Activated CD8-positive, alpha-beta memory T cell treated with anti-CD3 and anti-CD28 coated beads, Interleukin-2, amount 50 U/mL, for 48 hours (primary cell): Measurements from ENCODE around the gene TGFA.

ENCODE experiments used
- DNase-seq: peaks from one replicate; pipeline ENCODE4 v3.0.0-alpha.2; 2020

The TGFA gene

GRCh38 chr2:70523996-70524965, 29.3 kb downstream of the TGFA start:
- DNase-seq: no peak

- DNase-seq: no peak
These were observed 30.0 kb downstream of the TGFA start for GRCh38 chr2:70523672-70523995.

DNA sequence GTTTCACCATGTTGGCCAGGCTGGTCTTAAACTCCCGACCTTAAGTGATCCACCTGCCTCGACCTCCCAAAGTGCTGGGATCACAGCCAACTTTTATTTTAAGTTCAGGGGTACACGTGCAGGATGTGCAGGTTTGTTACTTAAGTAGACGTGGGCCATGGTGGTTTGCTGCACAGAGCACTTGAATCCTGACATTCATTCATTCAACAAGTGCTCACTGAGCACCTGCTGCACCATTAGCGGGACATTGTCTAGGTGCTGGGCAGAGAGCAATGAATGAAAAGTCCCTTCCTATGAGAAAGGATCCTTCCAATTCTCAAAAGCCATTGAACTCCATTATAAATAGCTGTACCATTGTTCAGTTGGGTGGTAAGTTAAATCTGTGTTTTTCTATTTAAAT, 31.0 kb downstream of the TGFA start:
- DNase-seq: no peak

- no peak for DNase-seq
These were observed 32.8 kb downstream of the TGFA start for GRCh38 chr2:70520825-70521224.

- no peak for DNase-seq
These were observed 34.2 kb downstream of the TGFA start for GRCh38 chr2:70519453-70519852.

- no peak for DNase-seq
These were observed 35.1 kb downstream of the TGFA start for GRCh38 chr2:70518557-70518956.

- DNase-seq: no peak
These were observed 35.8 kb downstream of the TGFA start for GRCh38 chr2:70517804-70518203.

- DNase-seq: no peak
These were observed 37.0 kb downstream of the TGFA start for GRCh38 chr2:70516596-70516995.

DNA sequence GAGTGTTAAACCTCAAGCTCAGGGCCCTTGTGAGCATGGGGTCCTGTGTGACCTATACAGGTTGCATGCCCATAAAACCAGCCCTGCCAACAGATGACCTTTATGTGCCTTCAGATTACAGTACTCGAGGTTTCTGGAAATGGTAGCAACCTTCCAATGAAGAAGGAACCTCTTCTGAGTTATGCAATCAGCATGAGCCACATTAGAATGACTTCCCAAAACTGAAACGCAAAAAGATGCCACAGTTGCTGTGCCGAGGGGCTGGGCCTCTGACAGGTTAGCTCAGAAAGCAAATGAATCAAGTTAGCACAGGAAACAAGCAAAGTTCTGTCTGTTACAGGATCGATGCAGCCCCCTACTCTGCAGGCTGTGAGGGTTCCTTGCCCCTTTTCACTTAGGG, 37.7 kb downstream of the TGFA start:
- no peak for DNase-seq

DNA sequence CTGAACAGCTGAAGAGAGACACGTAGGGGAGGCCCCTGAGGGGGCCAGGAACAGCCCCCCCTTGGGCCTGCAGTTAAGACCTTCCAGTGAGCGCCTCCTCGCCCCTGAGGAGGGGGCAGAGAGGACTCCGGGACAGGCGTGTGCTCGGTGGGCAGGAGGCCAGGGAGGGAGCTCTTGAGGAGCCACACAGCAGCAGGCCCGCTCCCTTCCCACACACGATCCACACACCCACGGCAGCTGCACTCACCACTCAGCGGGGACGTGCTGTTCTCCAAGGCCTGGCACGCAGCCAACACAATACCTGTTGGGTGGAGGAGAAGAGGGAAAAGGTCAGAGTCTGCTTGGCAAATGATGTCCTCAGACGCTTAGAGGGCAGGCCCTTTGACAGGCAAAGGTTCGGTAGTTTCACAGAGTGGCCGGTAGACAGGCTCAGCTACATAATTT, 39.0 kb downstream of the TGFA start:
- DNase-seq: no peak

- no peak for DNase-seq
These were observed 39.9 kb downstream of the TGFA start for GRCh38 chr2:70513738-70514137.

GRCh38 chr2:70511971-70512729, 41.5 kb downstream of the TGFA start:
- no peak for DNase-seq

DNA sequence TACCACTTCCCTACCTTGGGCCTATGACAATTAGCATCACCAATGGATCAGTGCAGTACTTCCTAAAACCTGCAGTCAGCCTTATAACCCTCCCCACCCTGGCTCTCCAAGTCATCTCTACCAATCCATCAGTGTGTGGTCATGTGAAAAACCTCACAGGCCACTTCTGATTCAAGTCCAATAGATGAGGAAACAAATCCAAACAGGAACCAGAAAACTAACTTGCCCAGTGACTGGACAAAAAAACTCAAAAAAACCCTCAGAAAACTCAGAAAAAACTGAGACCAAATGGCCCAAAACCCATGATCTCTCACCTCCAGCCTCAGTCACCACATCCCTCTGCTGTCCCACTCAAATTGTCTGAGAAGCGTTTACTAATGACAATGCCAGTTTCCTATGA, 43.3 kb downstream of the TGFA start:
- no peak for DNase-seq

GRCh38 chr2:70509565-70509964, 44.1 kb downstream of the TGFA start:
- no peak for DNase-seq

DNA sequence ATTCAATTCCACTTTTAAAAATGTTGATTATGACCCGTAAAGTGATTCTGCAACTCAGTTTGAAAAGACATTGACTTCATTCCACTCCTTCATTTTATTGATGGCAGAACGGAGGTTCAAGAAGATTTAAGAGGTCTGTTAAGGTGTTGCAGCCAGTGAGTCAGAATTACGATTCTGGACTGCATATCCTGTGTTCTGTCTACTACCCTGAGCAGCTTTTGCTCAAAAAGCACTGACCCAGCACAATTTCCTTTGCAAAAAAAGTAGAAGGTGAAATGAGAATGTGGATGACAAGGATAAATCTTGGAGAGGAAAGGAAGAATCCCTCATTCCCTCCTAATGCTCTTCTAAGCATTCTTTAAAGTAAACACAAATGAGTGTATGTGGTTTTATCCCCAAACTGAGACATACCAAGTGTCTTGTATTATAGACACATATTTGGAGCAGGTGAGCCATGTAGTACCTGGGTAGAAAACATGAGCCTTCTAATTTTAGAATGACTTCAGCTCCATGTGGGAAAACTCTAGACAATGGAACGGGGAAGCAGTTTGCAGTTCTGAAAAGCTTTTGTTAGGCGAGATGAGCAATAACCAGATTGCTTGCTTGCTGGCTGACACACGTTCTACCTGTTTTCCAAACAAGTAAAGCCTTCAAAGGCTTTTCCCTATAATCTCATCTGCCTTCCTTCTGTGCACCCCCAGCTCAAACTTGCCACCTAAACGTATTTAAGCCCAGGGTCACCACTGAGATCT, 44.7 kb downstream of the TGFA start:
- no peak for DNase-seq

DNA sequence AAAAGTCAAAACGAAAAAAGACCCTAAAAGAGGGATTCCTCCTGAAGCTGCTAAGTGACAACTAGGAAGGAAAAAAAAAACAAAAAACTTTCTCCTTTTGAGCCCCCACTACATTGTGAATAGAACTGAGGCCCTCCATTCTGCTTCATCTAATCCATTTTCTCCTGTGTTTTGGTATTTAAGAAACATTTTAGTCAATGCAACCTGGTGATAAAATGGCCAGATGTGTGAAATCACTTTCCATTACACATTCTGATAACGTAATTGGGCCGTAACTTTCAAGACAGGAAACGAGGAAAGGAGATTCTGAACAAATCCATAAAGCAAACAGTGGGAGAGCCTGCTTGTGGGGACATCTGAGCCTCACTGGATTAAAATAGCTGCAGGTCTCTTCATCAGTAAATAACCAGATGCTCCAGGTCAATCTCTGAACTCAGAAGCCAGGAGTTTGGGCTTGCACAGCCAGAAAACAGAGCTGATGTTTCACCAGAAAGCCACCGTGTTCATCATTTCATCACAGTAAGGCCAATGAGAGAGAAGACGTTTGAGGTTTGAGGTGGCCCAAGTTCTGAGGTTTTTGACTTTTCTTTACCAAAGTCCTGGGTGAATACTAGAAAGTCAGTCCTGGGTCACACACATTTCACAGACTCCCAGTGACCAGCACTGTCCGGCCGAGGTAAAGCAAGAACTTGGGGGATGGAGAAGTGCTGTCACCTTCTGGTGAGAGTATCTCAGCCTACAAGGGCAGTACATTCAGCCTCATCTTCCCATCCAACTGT, 47.8 kb downstream of the TGFA start:
- no peak for DNase-seq

- DNase-seq: no peak
These were observed 48.9 kb downstream of the TGFA start for GRCh38 chr2:70504750-70505149.

GRCh38 chr2:70503896-70504295, 49.7 kb downstream of the TGFA start:
- no peak for DNase-seq

GRCh38 chr2:70501728-70502127, 51.9 kb downstream of the TGFA start:
- DNase-seq: no peak

GRCh38 chr2:70501215-70501614, 52.4 kb downstream of the TGFA start:
- no peak for DNase-seq

DNA sequence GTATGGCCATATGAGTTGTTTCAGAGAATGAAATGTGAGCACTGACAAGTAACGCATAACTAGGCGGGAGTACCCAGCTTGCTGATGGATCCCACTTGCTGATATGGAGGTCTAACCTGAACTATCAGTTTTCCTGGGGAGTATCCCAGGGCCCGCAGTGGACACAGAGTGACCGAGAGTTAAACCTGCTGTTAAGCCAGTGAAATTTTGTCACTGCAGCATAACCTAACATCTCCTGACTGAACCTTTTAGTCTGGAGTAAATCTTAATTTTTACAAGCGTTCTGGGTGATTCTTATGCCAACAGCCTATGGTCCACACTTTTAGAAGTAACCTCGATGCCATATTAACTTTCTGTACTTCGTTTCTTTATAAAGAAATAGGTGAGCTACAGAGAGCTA, 54.4 kb downstream of the TGFA start:
- DNase-seq: no peak

GRCh38 chr2:70498528-70498927, 55.1 kb downstream of the TGFA start:
- DNase-seq: no peak

- DNase-seq: no peak
These were observed 55.6 kb downstream of the TGFA start for GRCh38 chr2:70498054-70498453.
